SJSA1 (cell line): ENCODE measurements around the gene DOCK4. TPM values are rescaled to one million over a fixed set of nuclear protein-coding genes. Genes with fewer than 3 reads are reported as not detected.

Experiments
- DNase-seq, 2 experiments: peaks; one replicate each; pipeline ENCODE4 v3.0.0-alpha.2; 2015 to 2020; ENCODE audit warnings: low spot score in 2 of 2, low read depth in 1 of 2
- H3K27ac ChIP-seq: fragments of 250-450 bp; sonication (Bioruptor Pico); 2 replicates; pipeline ENCODE4 v1.5.1; 2020; ENCODE audit warnings: mild to moderate bottlenecking, moderate library complexity
- H3K27me3 ChIP-seq: fragments of 250-450 bp; sonication (Bioruptor Pico); replicated peaks from 2 replicates; pipeline ENCODE4 v1.5.1; 2020; ENCODE audit warnings: mild to moderate bottlenecking, moderate library complexity
- H3K36me3 ChIP-seq: fragments of 250-450 bp; sonication (Bioruptor Pico); 2 replicates; pipeline ENCODE4 v1.5.1; 2020; ENCODE audit warnings: mild to moderate bottlenecking
- H3K4me1 ChIP-seq: fragments of 250-450 bp; sonication (Bioruptor Pico); replicated peaks from 2 replicates; pipeline ENCODE4 v1.6.1; 2021; ENCODE audit warnings: mild to moderate bottlenecking
- H3K4me3 ChIP-seq: fragments of 250-450 bp; sonication (Bioruptor Pico); 2 replicates; pipeline ENCODE4 v1.5.1; 2020; ENCODE audit warnings: mild to moderate bottlenecking
- H3K9me3 ChIP-seq: fragments of 250-450 bp; sonication (Bioruptor Pico); replicated peaks from 2 replicates; pipeline ENCODE4 v1.5.1; 2020; ENCODE audit warnings: mild to moderate bottlenecking
- total RNA-seq: library from RNA; depleted of rRNA; stranded (reverse); fragments of >200 nt; shearing (Covaris generic); gene quantifications from 2 replicates; pipeline ENCODE4 v1.2.3, GENCODE V29; 2014

DOCK4 gene
- total RNA-seq, 1 experiment from 2014 or later, result 1.3 TPM

DNA sequence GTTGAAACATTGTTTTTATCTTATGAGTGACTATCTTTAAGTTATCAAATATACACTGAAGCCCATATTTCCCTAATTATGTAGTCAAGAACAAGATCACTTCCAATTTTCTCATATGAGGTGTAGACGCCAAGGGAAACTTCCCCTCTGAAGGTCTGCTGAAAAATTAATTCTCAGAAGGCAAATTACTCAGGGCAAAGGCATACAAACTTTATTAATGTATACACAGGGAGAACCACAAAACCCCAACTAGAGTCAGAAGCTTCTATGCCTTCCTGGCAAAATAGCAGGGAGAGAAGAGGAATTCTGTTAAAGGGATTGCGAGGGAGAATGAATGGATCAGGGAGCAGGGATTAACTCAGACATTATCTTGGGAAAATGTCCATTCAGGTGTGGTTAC, 83.4 kb downstream of the DOCK4 start:
- no peak for DNase-seq
- H3K4me3 ChIP-seq, result no peak overlapping the region
- no peaks in the 10 kb centered on the region for H3K36me3 ChIP-seq
- H3K4me1 ChIP-seq, result no peaks in the 10 kb centered on the region
- H3K27me3 ChIP-seq, result no peaks in the 10 kb centered on the region
- no peaks in the 10 kb centered on the region for H3K9me3 ChIP-seq
- H3K27ac ChIP-seq, result no peak overlapping the region

DNA sequence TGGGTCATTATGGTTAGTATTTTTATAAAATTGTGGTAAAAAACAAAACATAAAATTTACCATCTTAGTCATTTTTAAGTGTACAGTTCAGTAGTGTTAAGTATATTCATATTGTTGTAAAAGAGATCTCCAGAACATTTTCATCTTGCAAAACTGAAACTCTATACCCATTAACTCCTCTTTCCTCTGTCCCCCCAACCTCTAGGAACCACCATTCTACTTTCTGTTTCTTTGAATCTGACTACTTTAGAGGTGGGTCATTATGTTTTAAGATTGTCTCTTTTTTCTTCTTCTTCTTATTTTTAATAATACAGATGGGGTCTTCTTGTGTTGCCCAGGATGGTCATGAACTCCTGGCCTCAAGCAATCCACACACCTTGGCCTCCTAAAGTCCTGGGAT, 84.1 kb downstream of the DOCK4 start:
- Histone ChIP-seq H3K9me3 (no peaks in the 10 kb centered on the region), H3K27ac (no peak overlapping the region), H3K27me3 (no peaks in the 10 kb centered on the region), H3K36me3 (no peaks in the 10 kb centered on the region), H3K4me3 (no peak overlapping the region), H3K4me1 (no peaks in the 10 kb centered on the region)
- no peak for DNase-seq

- no peak for DNase-seq
- Histone ChIP-seq H3K4me3 (no peak overlapping the region), H3K36me3 (no peaks in the 10 kb centered on the region), H3K9me3 (no peaks in the 10 kb centered on the region), H3K4me1 (no peaks in the 10 kb centered on the region), H3K27me3 (no peaks in the 10 kb centered on the region), H3K27ac (no peak overlapping the region)
Observed at GRCh38 chr7:112121318-112121717, 84.9 kb downstream of the DOCK4 start.

DNA sequence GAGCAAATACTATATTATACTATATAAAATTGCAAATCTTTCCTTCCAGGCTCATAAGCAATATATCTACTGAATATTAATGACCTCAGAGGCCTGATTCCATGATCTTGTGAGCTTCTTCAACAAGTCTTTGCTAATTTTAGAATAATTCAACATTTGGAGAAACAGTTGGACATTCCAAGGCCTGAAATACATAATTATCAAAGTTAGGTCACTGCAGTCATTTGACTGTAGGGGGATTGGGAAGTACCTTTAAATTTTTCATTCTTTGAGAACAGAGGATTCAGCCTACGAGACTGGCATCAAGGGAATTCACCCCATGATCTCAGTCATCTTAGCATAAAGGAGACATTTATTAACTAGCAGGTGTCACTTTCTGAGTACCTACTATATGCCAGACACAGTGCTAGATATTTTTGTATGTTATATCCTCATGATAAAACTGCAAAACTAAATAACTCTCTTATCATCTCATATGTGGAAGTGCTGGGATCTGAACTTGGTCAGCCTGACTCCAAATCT, 85.4 kb downstream of the DOCK4 start:
- DNase-seq, result no peak
- Histone ChIP-seq H3K27me3 (no peaks in the 10 kb centered on the region), H3K36me3 (no peaks in the 10 kb centered on the region), H3K4me3 (no peak overlapping the region), H3K27ac (no peak overlapping the region), H3K4me1 (no peaks in the 10 kb centered on the region), H3K9me3 (no peaks in the 10 kb centered on the region)

DNA sequence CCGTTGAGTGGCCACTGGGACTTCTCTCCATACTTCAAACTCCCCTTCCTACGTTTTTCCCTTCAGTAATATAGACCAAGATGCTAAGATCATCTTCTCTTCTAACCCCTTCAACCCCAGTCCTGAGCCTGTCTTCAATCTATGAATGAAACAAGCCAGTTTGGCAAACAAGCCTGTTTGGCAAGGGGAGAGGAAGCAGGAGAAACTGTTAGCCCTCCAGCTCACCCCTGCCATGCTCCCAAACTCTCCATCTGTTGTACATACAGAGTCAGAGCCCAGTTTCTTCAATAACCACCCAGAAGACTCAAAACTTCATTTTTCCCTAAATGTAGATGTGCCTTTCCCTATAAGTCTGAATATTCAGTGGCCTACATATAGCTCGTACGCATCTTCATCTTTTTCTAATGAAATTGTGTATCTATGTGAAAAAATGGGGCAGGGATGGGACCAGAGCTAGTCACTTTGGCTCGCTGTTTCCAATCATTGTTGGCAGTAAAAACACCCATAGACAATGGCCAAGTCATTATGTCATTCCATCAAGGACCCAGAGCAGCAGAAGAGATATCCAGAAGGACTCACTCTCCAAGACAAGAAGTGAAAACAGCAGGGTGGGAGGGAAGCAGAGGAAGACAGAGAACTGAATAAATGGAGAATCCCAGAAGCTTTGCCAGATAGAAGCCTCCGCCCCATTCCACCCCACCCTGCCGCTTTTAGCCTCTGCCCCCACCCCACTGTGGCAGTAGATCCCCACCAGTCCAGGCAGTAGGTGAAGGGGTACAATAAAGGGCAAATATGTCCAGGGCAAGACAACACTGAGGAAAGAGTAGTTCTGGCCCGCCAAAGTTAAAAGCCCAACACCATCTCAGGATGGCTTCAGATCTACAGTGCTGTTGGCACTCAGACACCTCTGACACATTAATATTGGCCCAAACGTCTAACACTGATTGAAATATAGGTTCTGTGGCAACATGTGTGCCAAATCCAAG, 87.3 kb downstream of the DOCK4 start:
- DNase-seq, result no peak
- Histone ChIP-seq H3K4me1 (no peaks in the 10 kb centered on the region), H3K27me3 (no peaks in the 10 kb centered on the region), H3K36me3 (no peaks in the 10 kb centered on the region), H3K4me3 (no peak overlapping the region), H3K27ac (no peak overlapping the region), H3K9me3 (no peaks in the 10 kb centered on the region)

DNA sequence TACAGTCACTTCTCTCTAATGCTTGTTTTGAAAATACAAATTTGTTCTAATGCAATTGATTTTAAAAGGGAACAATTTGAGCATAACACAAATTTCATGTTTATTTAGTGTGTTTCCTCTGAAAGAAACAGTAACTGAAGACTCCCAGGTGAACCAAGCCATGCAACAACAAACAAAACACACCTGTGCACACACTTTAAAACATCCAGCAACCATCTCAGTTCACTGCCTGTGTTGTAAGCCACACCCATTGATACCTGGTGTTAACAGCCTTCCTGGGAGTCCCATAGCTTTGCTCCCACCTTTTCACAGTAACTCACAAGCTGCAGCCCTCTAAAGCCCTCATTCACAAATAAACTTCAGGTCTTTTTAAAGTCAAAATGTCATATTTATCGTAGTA, 89.3 kb downstream of the DOCK4 start:
- no peaks in the 10 kb centered on the region for H3K36me3 ChIP-seq
- no peak for DNase-seq
- H3K9me3 ChIP-seq, result no peaks in the 10 kb centered on the region
- H3K27me3 ChIP-seq, result no peaks in the 10 kb centered on the region
- no peaks in the 10 kb centered on the region for H3K4me1 ChIP-seq
- no peak overlapping the region for H3K27ac ChIP-seq
- H3K4me3 ChIP-seq, result no peak overlapping the region

DNA sequence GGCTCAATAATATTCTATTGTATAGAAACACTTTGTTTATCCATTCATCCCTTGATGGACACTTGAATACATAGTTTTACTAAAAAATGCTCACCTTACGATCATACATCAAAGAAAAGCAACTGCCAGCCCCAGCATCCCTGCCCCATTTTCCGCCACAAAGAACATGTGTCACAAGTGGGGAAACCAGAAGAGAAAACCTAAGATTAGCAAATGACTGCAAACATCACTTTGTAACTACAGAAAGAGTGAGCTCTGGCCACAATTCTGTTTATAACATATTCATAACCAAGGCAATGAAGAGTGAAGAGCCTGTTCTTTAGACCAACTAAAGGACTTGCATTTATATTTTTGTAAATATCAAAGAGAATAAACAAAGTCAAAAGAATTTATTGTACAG, 89.8 kb downstream of the DOCK4 start:
- H3K4me3 ChIP-seq, result no peak overlapping the region
- DNase-seq, result no peak

GRCh38 chr7:112115880-112116279, 90.3 kb downstream of the DOCK4 start:
- Histone ChIP-seq H3K36me3 (no peaks in the 10 kb centered on the region), H3K9me3 (no peaks in the 10 kb centered on the region), H3K4me3 (no peak overlapping the region), H3K27ac (no peak overlapping the region), H3K27me3 (no peaks in the 10 kb centered on the region), H3K4me1 (no peaks in the 10 kb centered on the region)
- no peak for DNase-seq

More for the DNA sequence above, 89.8 kb downstream of the DOCK4 start:
- H3K9me3 ChIP-seq, result no peaks in the 10 kb centered on the region
- no peaks in the 10 kb centered on the region for H3K27me3 ChIP-seq
- H3K36me3 ChIP-seq, result no peaks in the 10 kb centered on the region
- no peaks in the 10 kb centered on the region for H3K4me1 ChIP-seq
- H3K27ac ChIP-seq, result no peak overlapping the region

- Histone ChIP-seq H3K27ac (no peak overlapping the region), H3K36me3 (no peaks in the 10 kb centered on the region), H3K9me3 (no peaks in the 10 kb centered on the region), H3K4me1 (no peaks in the 10 kb centered on the region), H3K4me3 (no peak overlapping the region), H3K27me3 (no peaks in the 10 kb centered on the region)
- DNase-seq, result no peak
Observed at GRCh38 chr7:112113913-112114575, 92.2 kb downstream of the DOCK4 start.

- Histone ChIP-seq H3K27me3 (no peaks in the 10 kb centered on the region), H3K4me1 (no peaks in the 10 kb centered on the region), H3K4me3 (no peak overlapping the region), H3K36me3 (no peaks in the 10 kb centered on the region), H3K27ac (no peak overlapping the region), H3K9me3 (no peaks in the 10 kb centered on the region)
- DNase-seq, result no peak
Observed at GRCh38 chr7:112112822-112113255, 93.4 kb downstream of the DOCK4 start.

DNA sequence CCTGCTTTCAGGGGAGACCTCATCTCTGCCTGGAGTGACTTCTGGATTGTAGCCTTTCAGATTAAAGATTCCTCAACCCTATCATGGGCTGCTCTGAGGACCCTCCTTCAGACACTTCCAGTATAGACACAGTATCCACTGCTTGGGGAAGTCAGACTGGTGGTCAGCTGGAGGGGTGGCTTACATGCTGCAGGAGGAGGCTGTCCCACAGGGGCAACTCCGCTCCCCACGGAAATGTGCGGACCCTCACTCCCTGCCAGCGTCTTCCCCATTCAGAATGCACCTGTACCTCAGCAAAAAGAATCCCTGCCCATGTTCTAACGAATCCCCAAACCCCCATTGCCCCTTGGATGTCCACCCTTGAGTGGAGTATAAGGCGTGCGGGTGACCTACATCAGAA, 95.5 kb downstream of the DOCK4 start:
- Histone ChIP-seq H3K36me3 (no peaks in the 10 kb centered on the region), H3K4me1 (no peaks in the 10 kb centered on the region), H3K27me3 (no peaks in the 10 kb centered on the region), H3K27ac (no peak overlapping the region), H3K4me3 (no peak overlapping the region), H3K9me3 (no peaks in the 10 kb centered on the region)
- no peak for DNase-seq

DNA sequence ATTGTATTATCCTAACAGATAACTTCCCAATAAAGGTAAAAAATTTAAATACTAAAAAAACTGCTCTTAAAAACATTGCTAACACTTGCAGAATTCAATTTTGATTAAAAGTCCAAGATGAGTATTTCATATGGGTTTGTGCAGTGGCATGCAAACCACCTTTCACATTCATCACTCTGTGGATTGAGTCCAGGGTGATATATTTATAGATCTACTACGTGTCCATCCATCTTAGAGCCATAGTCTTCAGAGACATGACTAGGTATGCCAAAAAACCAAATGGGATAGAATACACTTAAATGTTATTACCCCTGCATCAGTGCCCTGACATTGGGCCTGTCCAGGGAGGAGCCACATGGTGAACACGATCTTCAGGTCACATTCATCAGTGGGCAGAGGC, 96.0 kb downstream of the DOCK4 start:
- H3K4me3 ChIP-seq, result no peak overlapping the region
- H3K27me3 ChIP-seq, result no peaks in the 10 kb centered on the region
- H3K9me3 ChIP-seq, result no peaks in the 10 kb centered on the region
- DNase-seq, result no peak
- no peak overlapping the region for H3K27ac ChIP-seq
- H3K4me1 ChIP-seq, result no peaks in the 10 kb centered on the region
- no peaks in the 10 kb centered on the region for H3K36me3 ChIP-seq

GRCh38 chr7:112108981-112109380, 97.2 kb downstream of the DOCK4 start:
- Histone ChIP-seq H3K9me3 (no peaks in the 10 kb centered on the region), H3K4me1 (no peaks in the 10 kb centered on the region), H3K27ac (no peak overlapping the region), H3K27me3 (no peaks in the 10 kb centered on the region), H3K36me3 (no peaks in the 10 kb centered on the region), H3K4me3 (no peak overlapping the region)
- no peak for DNase-seq
